Measurements from ENCODE around the gene SLC25A43. TPM values are rescaled to one million over a fixed set of nuclear protein-coding genes. Genes with fewer than 3 reads are reported as not detected.

Gene SLC25A43
- total RNA-seq, 1 donor from 2014 or later = 13.5 TPM

- Histone ChIP-seq H3K36me3 (no peaks in the 10 kb centered on the region), H3K27ac (no peak overlapping the region), H3K27me3 (no peaks in the 10 kb centered on the region), H3K9me3 (no peaks in the 10 kb centered on the region), H3K4me3 (no peak overlapping the region), H3K4me1 (peaks cover 3% of the 10 kb centered on the region)
- ATAC-seq (peak; percentile 40), DNase-seq (no peak)
- TF ChIP-seq CTCF (IDR thresholded peaks at IDR 0.05) = no peak
- intact Hi-C loops (cut with DNase I) = no loop called here
These were observed 3.5 kb downstream of the SLC25A43 start for GRCh38 chrX:119402588-119402987.

- ATAC-seq = no peak
- Histone ChIP-seq H3K9me3 (no peaks in the 10 kb centered on the region), H3K27me3 (no peaks in the 10 kb centered on the region), H3K4me3 (no peak overlapping the region), H3K36me3 (no peaks in the 10 kb centered on the region), H3K27ac (no peak overlapping the region), H3K4me1 (no peaks in the 10 kb centered on the region)
- no peak for TF ChIP-seq CTCF (IDR thresholded peaks at IDR 0.05)
- intact Hi-C loops (cut with DNase I) = no loop called here
- DNase-seq = no peak
These were observed 7.6 kb downstream of the SLC25A43 start for GRCh38 chrX:119406776-119407175.

GRCh38 chrX:119407681-119408080 is 8.5 kb downstream of the SLC25A43 start:
- Histone ChIP-seq H3K4me3 (no peak overlapping the region), H3K9me3 (no peaks in the 10 kb centered on the region), H3K27me3 (no peaks in the 10 kb centered on the region), H3K27ac (no peak overlapping the region), H3K36me3 (no peaks in the 10 kb centered on the region), H3K4me1 (no peaks in the 10 kb centered on the region)
- ATAC-seq (no peak), DNase-seq (no peak)
- intact Hi-C loops (cut with DNase I) = no loop called here
- TF ChIP-seq CTCF (IDR thresholded peaks at IDR 0.05) = no peak

GRCh38 chrX:119410027-119410819 is 11.1 kb downstream of the SLC25A43 start:
- intact Hi-C loops (cut with DNase I) = no loop called here
- no peak for TF ChIP-seq CTCF (IDR thresholded peaks at IDR 0.05)
- peak; percentile 79 for DNase-seq

GRCh38 chrX:119410854-119411253 is 11.7 kb downstream of the SLC25A43 start:
- no peak overlapping the region for H3K4me3 ChIP-seq
- no peaks in the 10 kb centered on the region for H3K4me1 ChIP-seq
- no peaks in the 10 kb centered on the region for H3K9me3 ChIP-seq
- H3K27me3 ChIP-seq = no peaks in the 10 kb centered on the region
- no peaks in the 10 kb centered on the region for H3K36me3 ChIP-seq
- DNase-seq (no peak), ATAC-seq (no peak)
- no peak overlapping the region for H3K27ac ChIP-seq
- no peak for TF ChIP-seq CTCF (IDR thresholded peaks at IDR 0.05)
- intact Hi-C loops (cut with DNase I) = no loop called here

More at GRCh38 chrX:119410027-119410819, 11.1 kb downstream of the SLC25A43 start:
- no peak overlapping the region for H3K27ac ChIP-seq
- peak; percentile 71 for ATAC-seq
- H3K27me3 ChIP-seq = no peaks in the 10 kb centered on the region
- no peaks in the 10 kb centered on the region for H3K9me3 ChIP-seq
- no peaks in the 10 kb centered on the region for H3K36me3 ChIP-seq
- H3K4me1 ChIP-seq = no peaks in the 10 kb centered on the region
- H3K4me3 ChIP-seq = no peak overlapping the region
